Measurements from ENCODE around the gene ACTN3. TPM values are rescaled to one million over a fixed set of nuclear protein-coding genes. Genes with fewer than 3 reads are reported as not detected.

The ACTN3 gene
- total RNA-seq, 2 donors from 2014 or later = not detected

GRCh38 chr11:66567787-66568123 is 21.1 kb downstream of the ACTN3 start:
- no peak overlapping the region for H3K27ac ChIP-seq
- ATAC-seq = no peak
- peaks cover 15% of the 10 kb centered on the region for H3K4me1 ChIP-seq
- no peak for TF ChIP-seq POLR2A (IDR thresholded peaks at IDR 0.05)
- TF ChIP-seq, protein P1, sequence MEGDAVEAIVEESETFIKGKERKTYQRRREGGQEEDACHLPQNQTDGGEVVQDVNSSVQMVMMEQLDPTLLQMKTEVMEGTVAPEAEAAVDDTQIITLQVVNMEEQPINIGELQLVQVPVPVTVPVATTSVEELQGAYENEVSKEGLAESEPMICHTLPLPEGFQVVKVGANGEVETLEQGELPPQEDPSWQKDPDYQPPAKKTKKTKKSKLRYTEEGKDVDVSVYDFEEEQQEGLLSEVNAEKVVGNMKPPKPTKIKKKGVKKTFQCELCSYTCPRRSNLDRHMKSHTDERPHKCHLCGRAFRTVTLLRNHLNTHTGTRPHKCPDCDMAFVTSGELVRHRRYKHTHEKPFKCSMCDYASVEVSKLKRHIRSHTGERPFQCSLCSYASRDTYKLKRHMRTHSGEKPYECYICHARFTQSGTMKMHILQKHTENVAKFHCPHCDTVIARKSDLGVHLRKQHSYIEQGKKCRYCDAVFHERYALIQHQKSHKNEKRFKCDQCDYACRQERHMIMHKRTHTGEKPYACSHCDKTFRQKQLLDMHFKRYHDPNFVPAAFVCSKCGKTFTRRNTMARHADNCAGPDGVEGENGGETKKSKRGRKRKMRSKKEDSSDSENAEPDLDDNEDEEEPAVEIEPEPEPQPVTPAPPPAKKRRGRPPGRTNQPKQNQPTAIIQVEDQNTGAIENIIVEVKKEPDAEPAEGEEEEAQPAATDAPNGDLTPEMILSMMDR (IDR thresholded peaks at IDR 0.05) = no peak
- intact Hi-C loops (cut with DNase I) = no loop called here
- no peak overlapping the region for H3K4me3 ChIP-seq
- no peaks in the 10 kb centered on the region for H3K27me3 ChIP-seq
- DNase-seq = no peak
- no peaks in the 10 kb centered on the region for H3K36me3 ChIP-seq (replicated peaks in 1 of 2; ENCODE audit: insufficient read depth in 1 of 2, low read depth in 2 of 2)
- WGBS, 2 donors = 52% methylated on average over 10 of the region's 15 CpGs; no CpG with 5 or more reads in 1 of the 2 donors
- no peaks in the 10 kb centered on the region for H3K9me3 ChIP-seq

DNA sequence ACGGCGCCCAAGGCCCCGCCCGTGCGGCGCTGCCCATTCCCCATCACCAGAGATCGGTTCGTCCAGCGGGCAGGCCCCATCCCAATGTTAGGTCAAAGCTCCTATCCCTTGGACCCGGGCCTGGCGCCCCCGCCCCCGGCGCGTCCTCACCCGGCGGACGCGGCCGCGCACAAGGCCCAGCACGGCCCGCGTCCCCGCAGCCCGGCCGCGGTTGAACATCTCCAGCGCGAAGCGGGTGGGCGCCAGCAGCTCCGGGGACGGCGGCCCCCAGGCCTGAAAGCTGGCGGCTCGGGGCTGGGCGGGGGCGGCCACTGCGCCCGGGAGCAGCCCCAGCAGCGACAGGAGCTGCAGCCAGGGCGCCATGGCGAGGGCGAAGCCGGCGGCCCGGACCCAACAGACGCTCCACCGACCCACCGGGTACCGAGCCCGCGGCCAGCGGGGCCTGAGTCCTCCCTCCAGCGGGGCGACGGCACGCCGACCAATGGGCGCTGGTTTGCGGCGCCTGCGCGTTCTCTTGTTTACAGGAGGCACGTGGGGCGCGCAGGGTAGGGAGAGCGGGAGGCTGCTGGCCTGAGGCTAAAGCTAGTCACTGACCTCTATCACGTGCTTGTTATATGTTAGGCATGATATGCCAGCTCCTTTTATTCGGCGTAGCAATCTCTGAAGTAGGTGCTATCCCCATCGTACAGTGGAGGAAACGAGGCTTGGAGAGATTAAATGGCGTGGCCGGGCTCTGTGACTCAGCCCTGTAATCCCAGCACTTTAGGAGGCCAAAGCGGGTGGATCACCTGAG is 21.6 kb downstream of the ACTN3 start, which contains the start of gene CTSF:
CTSF (minus strand) TSS at position 483 of the 793 bp plus-strand sequence; CDS start at position 363, 120 bp downstream.
- TF ChIP-seq POLR2A (IDR thresholded peaks at IDR 0.05) = peak in 2 of 3 donors; percentile 37 to 39
- TF ChIP-seq, protein P1 (IDR thresholded peaks at IDR 0.05) = no peak
- WGBS, 2 donors = 5 to 19% methylated on average over 3 to 60 of the region's 77 CpGs
- no peak within 1 kb of the TSS for H3K27ac ChIP-seq
- DNase-seq (peak; percentile 86 to 92 (median 90)), ATAC-seq (peak; percentile 97)
- H3K36me3 ChIP-seq (replicated peaks in 1 of 2; ENCODE audit: insufficient read depth in 1 of 2, low read depth in 2 of 2) = no peaks in the 10 kb centered on the region
- H3K4me1 ChIP-seq = peaks cover 15% of the 10 kb centered on the region
- no peaks in the 10 kb centered on the region for H3K27me3 ChIP-seq
- H3K4me3 ChIP-seq = peak within 1 kb of the TSS in 1 of 2 donors; percentile 40
- intact Hi-C loops (cut with DNase I) = no loop called here
- no peaks in the 10 kb centered on the region for H3K9me3 ChIP-seq

DNA sequence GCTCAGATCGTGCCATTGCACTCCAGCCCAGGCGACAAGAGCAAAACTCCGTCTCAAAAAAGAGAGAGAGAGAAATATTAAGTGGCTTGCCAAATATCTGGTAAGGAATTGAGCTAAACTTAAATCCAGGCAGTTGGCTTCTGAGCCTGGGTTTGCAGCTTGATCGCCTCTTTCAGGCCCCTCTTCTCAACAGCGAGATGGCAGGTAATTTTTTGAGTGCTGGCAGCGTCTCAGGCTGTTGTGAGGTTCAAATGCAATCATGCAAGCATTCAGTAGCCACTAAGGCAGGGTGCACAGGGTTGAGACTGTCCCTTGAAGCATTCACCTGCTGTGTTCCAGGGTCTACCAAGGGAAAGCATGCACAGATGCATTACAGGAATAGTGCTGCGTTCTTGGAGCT is 22.4 kb downstream of the ACTN3 start:
- DNase-seq (no peak), ATAC-seq (no peak)
- TF ChIP-seq POLR2A (IDR thresholded peaks at IDR 0.05) = no peak
- TF ChIP-seq, protein P1 (IDR thresholded peaks at IDR 0.05) = no peak
- Histone ChIP-seq H3K4me1 (peaks cover 15% of the 10 kb centered on the region), H3K27ac (no peak overlapping the region), H3K27me3 (no peaks in the 10 kb centered on the region), H3K36me3 (replicated peaks in 1 of 2; ENCODE audit: insufficient read depth in 1 of 2, low read depth in 2 of 2) (no peaks in the 10 kb centered on the region), H3K4me3 (no peak overlapping the region), H3K9me3 (no peaks in the 10 kb centered on the region)
- 80 to 88% methylated on average over 7 of the region's 7 CpGs for WGBS, 2 donors
- intact Hi-C loops (cut with DNase I) = no loop called here

- intact Hi-C loops (cut with DNase I) = loop anchor here (5.0 kb wide), 1 partner anchor 112 kb away; no protein-coding TSS in a partner anchor
- no peak for DNase-seq
Observed at GRCh38 chr11:66570079-66570849, 23.6 kb downstream of the ACTN3 start.

More at GRCh38 chr11:66570079-66570849, 23.6 kb downstream of the ACTN3 start:
- WGBS, 2 donors = 47 to 52% methylated on average over 5 of the region's 5 CpGs
- Histone ChIP-seq H3K4me1 (peaks cover 15% of the 10 kb centered on the region), H3K27ac (no peak overlapping the region), H3K27me3 (no peaks in the 10 kb centered on the region), H3K4me3 (no peak overlapping the region), H3K9me3 (no peaks in the 10 kb centered on the region), H3K36me3 (replicated peaks in 1 of 2; ENCODE audit: insufficient read depth in 1 of 2, low read depth in 2 of 2) (no peaks in the 10 kb centered on the region)
- no peak for ATAC-seq
- TF ChIP-seq, protein P1 (IDR thresholded peaks at IDR 0.05) = no peak

All from body of pancreas (tissue), 4 donors.